Smooth muscle cell (in vitro differentiated cells): ENCODE measurements around the gene SSBP4. TPM values are rescaled to one million over a fixed set of nuclear protein-coding genes. Genes with fewer than 3 reads are reported as not detected.

Experiments
- DNase-seq: peaks from one replicate; lab custom pipeline; 2025; ENCODE audit not compliant: unreplicated experiment; lab: John Stamatoyannopoulos, UW
- H2AFZ ChIP-seq: fragments of 200-600 bp; sonication (generic); 2 replicates; pipeline ENCODE4 v1.6.0; 2016; ENCODE audit warnings: antibody characterized with exemption, low read depth, mild to moderate bottlenecking
- H3F3A ChIP-seq: fragments of 200-600 bp; sonication (generic); 2 replicates; pipeline ENCODE4 v1.6.0; 2017; ENCODE audit warnings: antibody characterized with exemption, low read depth
- H3K27ac ChIP-seq: fragments of 200-600 bp; sonication (generic); 2 replicates; pipeline ENCODE4 v1.5.1; 2016; ENCODE audit warnings: low read depth, mild to moderate bottlenecking
- H3K27me3 ChIP-seq: fragments of 200-600 bp; sonication (generic); 2 replicates; pipeline ENCODE4 v1.6.1; 2016; ENCODE audit warnings: low read depth, mild to moderate bottlenecking
- H3K36me3 ChIP-seq: fragments of 200-600 bp; sonication (generic); 2 replicates; pipeline ENCODE4 v1.5.1; 2016; ENCODE audit warnings: low read depth
- H3K4me1 ChIP-seq: fragments of 200-600 bp; sonication (generic); 2 replicates; pipeline ENCODE4 v1.5.1; 2016; ENCODE audit warnings: low read depth
- H3K4me2 ChIP-seq: fragments of 200-600 bp; sonication (generic); 2 replicates; pipeline ENCODE4 v1.6.0; 2016; ENCODE audit warnings: mild to moderate bottlenecking
- H3K4me3 ChIP-seq: fragments of 200-600 bp; sonication (generic); 2 replicates; pipeline ENCODE4 v1.5.1; 2016; ENCODE audit warnings: mild to moderate bottlenecking
- H3K79me2 ChIP-seq: fragments of 200-600 bp; sonication (generic); 2 replicates; pipeline ENCODE4 v1.6.0; 2016; ENCODE audit warnings: low read depth, mild to moderate bottlenecking
- H3K9ac ChIP-seq: fragments of 200-600 bp; sonication (generic); 2 replicates; pipeline ENCODE4 v1.6.0; 2016; ENCODE audit warnings: low read depth
- H3K9me3 ChIP-seq: fragments of 200-600 bp; sonication (generic); replicated peaks from 2 replicates; pipeline ENCODE4 v1.5.1; 2016; ENCODE audit warnings: low read depth
- H4K20me1 ChIP-seq: fragments of 200-600 bp; sonication (generic); 2 replicates; pipeline ENCODE4 v1.6.0; 2016; ENCODE audit warnings: low read depth
- CTCF ChIP-seq: fragments of 200-600 bp; sonication (generic); IDR thresholded peaks from 2 replicates; pipeline ENCODE4 v1.5.1; 2017; ENCODE audit warnings: borderline replicate concordance, mild to moderate bottlenecking, antibody characterized with exemption; ENCODE audit not compliant: insufficient read depth, poor library complexity, severe bottlenecking
- WGBS: methylation state at CpG from one replicate; pipeline ENCODE4 v1.1.7; 2016; ENCODE audit warnings: low lambda C conversion rate; 5-methylcytosine and 5-hydroxymethylcytosine counted together
- polyA plus RNA-seq: library from polyadenylated mRNA; unstranded; fragments of >200 nt; fragmentation: Nextera tagmentation; extraction: Ambion mirVana; gene quantifications from 2 replicates; pipeline ENCODE4 v1.2.1, GENCODE V29; 2016
- total RNA-seq: library from RNA; depleted of rRNA; stranded (reverse); fragments of >200 nt; gene quantifications from 2 replicates; pipeline ENCODE4 v1.2.3, GENCODE V29; 2014

The SSBP4 gene
- total and polyA plus RNA-seq, 2 experiments from 2014 or later, result 44.1 to 124 TPM

GRCh38 chr19:18406749-18407148, 12.4 kb upstream of the SSBP4 start:
- no peaks in the 10 kb centered on the region for H3K79me2 ChIP-seq
- no peaks in the 10 kb centered on the region for H3K27me3 ChIP-seq
- no peaks in the 10 kb centered on the region for H3K4me1 ChIP-seq
- no peaks in the 10 kb centered on the region for H3F3A ChIP-seq
- no peak for TF ChIP-seq CTCF
- H3K36me3 ChIP-seq, result no peaks in the 10 kb centered on the region
- H3K4me2 ChIP-seq, result no peak overlapping the region
- H3K27ac ChIP-seq, result no peak overlapping the region
- no peak overlapping the region for H2AFZ ChIP-seq
- no peak for DNase-seq
- WGBS, result 97% methylated on average over 9 of the region's 9 CpGs
- no peak overlapping the region for H3K9ac ChIP-seq
- H3K4me3 ChIP-seq, result no peak overlapping the region
- no peaks in the 10 kb centered on the region for H3K9me3 ChIP-seq
- H4K20me1 ChIP-seq, result no peaks in the 10 kb centered on the region

GRCh38 chr19:18408053-18408476, 11.1 kb upstream of the SSBP4 start:
- TF ChIP-seq CTCF, result peak; percentile 26
- Histone ChIP-seq H3K4me2 (no peak overlapping the region), H3K9me3 (no peaks in the 10 kb centered on the region), H2AFZ (no peak overlapping the region), H3K4me1 (no peaks in the 10 kb centered on the region), H4K20me1 (no peaks in the 10 kb centered on the region), H3F3A (no peaks in the 10 kb centered on the region), H3K36me3 (no peaks in the 10 kb centered on the region), H3K27me3 (no peaks in the 10 kb centered on the region), H3K27ac (no peak overlapping the region), H3K9ac (no peak overlapping the region), H3K79me2 (no peaks in the 10 kb centered on the region), H3K4me3 (no peak overlapping the region)
- 62% methylated on average over 10 of the region's 10 CpGs for WGBS
- no peak for DNase-seq

- Histone ChIP-seq H3F3A (no peaks in the 10 kb centered on the region), H3K36me3 (no peaks in the 10 kb centered on the region), H3K4me1 (peaks cover 3% of the 10 kb centered on the region), H3K27me3 (no peaks in the 10 kb centered on the region), H3K4me2 (no peak overlapping the region), H4K20me1 (no peaks in the 10 kb centered on the region), H2AFZ (no peak overlapping the region), H3K9ac (no peak overlapping the region), H3K79me2 (no peaks in the 10 kb centered on the region), H3K27ac (no peak overlapping the region), H3K4me3 (no peak overlapping the region), H3K9me3 (no peaks in the 10 kb centered on the region)
- no peak for DNase-seq
- 90% methylated on average over 14 of the region's 16 CpGs for WGBS
- TF ChIP-seq CTCF, result no peak
Observed at GRCh38 chr19:18412610-18413239, 6.5 kb upstream of the SSBP4 start.

- 57% methylated on average over 11 of the region's 11 CpGs for WGBS
- H3K27me3 ChIP-seq, result no peaks in the 10 kb centered on the region
- H3K9ac ChIP-seq, result no peak overlapping the region
- no peaks in the 10 kb centered on the region for H3K9me3 ChIP-seq
- TF ChIP-seq CTCF, result no peak
- peak overlapping the region; percentile 39 for H3K4me2 ChIP-seq
- no peaks in the 10 kb centered on the region for H3K79me2 ChIP-seq
- no peak overlapping the region for H3K4me3 ChIP-seq
- DNase-seq, result no peak
- H2AFZ ChIP-seq, result no peak overlapping the region
- H3K4me1 ChIP-seq, result peaks cover 13% of the 10 kb centered on the region
- H3K36me3 ChIP-seq, result no peaks in the 10 kb centered on the region
- H3F3A ChIP-seq, result peaks cover 7% of the 10 kb centered on the region
- no peaks in the 10 kb centered on the region for H4K20me1 ChIP-seq
- H3K27ac ChIP-seq, result peak overlapping the region; percentile 99
Observed at GRCh38 chr19:18414504-18415177, 4.6 kb upstream of the SSBP4 start.
